NCI-H2227 treated with DMSO at 0.1 percent for 48 hours (cell line): Measurements from ENCODE around the gene MGMT.

Experiments used
- DNase-seq: peaks from one replicate; lab custom pipeline; 2025; lab: John Stamatoyannopoulos, UW

Gene MGMT

GRCh38 chr10:129455625-129456024 lies 11.4 kb upstream of the MGMT start:
- DNase-seq = no peak

DNA sequence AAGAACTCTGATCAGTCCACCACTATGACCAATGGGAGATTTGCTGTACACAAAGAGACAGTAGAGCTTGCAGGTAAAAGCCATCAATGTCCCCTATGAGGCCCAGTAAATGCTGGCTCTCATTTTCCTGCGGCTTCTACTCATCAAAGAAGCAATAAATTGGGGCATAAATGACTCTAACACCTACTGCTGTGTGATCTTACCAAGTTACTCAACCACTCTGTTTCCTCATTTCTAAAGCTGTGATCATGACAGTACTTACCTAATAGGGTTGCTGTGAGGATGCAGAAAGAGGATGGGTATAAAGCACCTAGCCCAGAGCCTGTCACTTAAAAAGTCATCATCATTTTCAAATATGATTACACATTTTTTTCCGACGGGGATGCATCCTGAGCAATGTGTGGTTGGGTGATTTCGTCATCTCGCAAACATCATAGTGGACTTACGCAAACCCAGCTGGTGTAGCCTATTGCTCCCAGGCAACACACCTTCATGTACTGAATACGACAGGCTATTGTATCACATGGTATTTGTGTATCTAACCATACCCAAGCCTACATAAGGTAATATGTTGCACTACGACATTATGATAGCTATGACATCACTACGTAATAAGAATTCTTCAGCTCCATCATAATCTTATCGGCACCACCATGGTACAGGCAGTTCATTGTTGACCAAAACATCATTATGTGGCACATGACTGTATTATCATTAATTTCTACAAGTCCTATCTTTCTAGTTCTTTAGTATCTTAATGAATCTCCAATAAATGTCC lies 7.1 kb upstream of the MGMT start:
- no peak for DNase-seq

GRCh38 chr10:129462257-129462795 lies 4.7 kb upstream of the MGMT start:
- DNase-seq = no peak

DNA sequence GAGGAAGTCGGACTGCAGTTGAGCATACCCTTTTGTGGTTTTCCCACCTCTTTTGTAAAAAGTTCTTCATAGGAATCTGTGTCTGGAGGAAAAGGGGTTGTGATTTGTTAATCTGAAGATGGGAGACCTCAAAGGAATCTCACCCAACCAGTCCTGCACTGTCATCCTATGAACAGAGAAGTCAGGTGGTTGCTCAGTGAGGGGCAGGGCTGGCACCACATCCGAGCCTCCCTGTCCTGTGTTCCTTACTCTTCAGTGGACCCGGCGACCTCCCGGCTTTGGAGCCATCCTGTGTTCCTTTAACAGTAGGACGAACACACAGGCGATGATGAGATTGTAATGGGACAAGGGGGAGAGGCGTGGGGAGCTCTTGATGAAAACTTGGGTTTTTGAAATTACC lies 2.8 kb upstream of the MGMT start:
- no peak for DNase-seq

DNA sequence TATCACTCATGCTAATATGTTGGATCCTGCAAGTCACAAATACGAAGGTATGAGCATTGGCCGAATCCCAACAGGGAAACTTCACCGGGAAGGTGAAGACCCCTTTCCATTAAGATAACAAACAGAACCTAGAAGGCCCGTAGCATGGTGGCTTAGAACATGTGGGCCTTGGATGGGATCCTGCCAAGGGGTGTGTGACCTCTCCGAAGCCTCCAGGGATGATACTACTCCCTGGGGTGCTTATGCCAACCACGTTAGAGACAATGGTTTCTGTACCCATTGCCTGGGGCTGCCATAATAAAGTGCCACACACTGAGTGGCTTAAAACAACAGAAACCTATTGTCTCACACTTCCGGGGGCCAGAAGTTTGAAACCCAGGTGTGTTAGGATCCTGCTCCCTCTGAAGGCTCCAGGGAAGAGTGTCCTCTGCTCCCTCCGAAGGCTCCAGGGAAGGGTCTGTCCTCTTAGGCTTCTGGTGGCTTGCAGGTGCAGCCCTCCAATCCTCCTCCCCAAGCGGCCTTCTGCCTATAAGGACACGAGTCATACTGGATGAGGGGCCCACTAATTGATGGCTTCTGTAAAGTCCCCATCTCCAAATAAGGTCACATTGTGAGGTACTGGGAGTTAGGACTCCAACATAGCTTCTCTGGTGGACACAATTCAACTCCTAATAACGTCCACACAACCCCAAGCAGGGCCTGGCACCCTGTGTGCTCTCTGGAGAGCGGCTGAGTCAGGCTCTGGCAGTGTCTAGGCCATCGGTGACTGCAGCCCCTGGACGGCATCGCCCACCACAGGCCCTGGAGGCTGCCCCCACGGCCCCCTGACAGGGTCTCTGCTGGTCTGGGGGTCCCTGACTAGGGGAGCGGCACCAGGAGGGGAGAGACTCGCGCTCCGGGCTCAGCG lies 992 bp upstream of the MGMT start:
- DNase-seq = no peak

- DNase-seq = no peak
Measured at GRCh38 chr10:129467359-129468064, 471 bp downstream of the MGMT start.

- DNase-seq = no peak
Measured at GRCh38 chr10:129468187-129468586, 1.1 kb downstream of the MGMT start.

- DNase-seq = no peak
Measured at GRCh38 chr10:129470103-129470851, 3.2 kb downstream of the MGMT start.

- DNase-seq = no peak
Measured at GRCh38 chr10:129471447-129472175, 4.6 kb downstream of the MGMT start.

GRCh38 chr10:129472696-129473555 lies 5.9 kb downstream of the MGMT start:
- no peak for DNase-seq

GRCh38 chr10:129474642-129475041 lies 7.6 kb downstream of the MGMT start:
- DNase-seq = no peak

DNA sequence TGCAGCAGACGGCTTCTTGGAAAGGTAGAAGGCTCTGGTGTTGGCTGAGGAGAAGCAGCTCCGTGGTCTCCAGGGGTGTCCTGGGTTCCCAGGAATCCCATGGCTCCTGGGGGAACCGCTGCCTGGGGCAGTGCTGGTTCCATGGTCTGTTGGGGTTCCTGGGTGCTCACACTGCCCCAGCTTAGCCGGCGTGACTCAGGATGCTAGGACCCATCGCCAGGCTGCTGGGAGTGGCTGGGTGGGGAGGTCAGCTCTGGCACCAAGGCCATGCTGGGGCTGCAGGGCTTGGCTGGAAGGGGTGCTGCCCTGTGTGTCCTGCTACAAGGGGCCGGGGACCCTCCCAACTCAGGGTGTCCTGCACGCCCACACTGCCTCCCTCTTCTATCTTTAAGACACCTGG lies 9.4 kb downstream of the MGMT start:
- no peak for DNase-seq

GRCh38 chr10:129477051-129477450 lies 10.0 kb downstream of the MGMT start:
- DNase-seq = no peak

- no peak for DNase-seq
Measured at GRCh38 chr10:129481641-129482040, 14.6 kb downstream of the MGMT start.

DNA sequence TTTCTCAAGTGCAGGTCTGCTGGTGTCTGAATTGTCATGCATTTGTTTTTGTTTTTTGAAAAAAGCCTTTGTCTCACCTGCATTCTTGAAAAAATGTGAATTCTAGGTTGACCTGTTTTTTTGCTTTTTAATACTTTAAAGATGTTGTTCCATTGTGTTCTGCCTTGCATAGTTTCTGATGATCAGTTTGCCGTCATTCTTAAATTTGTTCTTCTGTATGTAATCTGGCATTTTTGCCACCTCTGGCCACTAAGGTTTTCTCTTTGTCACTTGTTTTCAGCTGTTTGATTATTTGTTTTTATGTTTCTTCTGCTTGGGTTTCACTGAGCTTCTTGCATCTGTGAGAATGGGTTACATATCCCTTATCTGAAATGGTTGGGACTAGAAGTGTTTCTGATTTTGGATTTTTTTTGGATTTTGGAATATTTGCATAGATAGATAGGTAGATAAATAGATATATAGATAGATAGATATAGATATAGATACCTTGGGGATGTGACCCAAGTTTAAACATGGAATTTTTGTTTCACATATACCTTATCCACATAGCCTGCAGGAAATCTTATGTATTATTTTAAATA lies 16.5 kb downstream of the MGMT start:
- DNase-seq = no peak

DNA sequence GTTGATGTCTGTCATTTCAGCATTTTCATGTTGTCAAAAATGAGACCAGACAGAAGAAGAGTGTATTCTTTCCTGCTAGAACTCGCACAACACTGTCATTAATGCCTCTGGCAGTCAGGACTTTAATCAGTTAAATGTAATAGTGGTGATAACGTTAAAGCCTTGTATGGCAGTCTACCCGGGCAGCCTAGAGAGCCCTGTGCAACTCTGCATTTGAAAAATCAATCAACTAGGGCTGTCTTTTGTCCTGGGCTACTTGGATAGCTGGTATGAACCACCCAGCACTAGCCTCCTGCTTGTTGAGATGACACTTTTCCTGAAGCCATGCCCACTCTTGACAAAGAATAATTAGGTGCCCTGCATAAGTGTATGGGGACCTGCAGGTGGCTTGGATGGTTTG lies 19.8 kb downstream of the MGMT start:
- no peak for DNase-seq

GRCh38 chr10:129491123-129491734 lies 24.2 kb downstream of the MGMT start:
- no peak for DNase-seq

DNA sequence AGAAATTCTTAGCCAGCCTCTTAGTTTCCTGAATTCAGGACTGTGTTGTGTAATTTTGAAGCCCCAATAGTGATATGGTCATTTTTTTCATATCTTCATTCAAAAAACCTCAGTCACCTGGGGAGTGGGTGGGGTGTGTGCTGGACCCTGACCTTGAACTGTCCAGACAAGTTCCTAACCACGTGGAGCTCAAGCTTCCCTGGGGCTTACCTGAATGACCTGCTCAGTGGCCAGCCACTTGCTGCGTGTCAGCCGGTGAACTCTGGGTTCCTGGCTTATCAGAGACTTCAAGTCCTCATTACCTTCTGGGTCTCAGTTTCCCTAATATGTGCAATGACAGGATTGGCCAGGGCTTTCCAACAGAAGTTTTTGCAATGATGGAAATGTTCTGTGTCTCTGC lies 27.1 kb downstream of the MGMT start:
- no peak for DNase-seq

DNA sequence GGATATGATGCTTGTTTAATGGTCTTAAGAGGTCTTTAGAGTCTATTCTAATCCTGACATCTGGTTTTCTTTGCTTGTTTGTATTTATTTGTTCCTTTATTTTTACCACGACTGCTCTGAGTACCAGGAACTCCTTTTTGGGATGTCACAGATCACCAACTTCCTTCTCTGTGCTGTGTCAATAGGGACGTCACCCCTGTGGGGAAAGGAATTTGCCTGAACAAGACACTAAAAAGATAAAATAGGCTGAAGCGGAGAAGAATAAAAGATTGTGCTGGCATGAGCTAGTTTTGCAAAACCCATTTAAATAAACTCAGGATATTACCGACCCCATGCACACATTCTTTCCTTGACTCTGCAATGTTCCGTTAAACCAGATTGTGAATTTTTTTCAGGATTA lies 27.7 kb downstream of the MGMT start:
- no peak for DNase-seq
